Measurements from ENCODE around the gene TMEM53.
"Not testable (repeated sequence)": the region's sequence is repeated elsewhere in the genome, so short reads cannot be mapped to it uniquely, and the experiment has no call there.

GRCh38 chr1:44666719-44667118 lies 7.6 kb downstream of the TMEM53 start:
- not testable (repeated sequence) for TF ChIP-seq POLR2A, CTCF (IDR thresholded peaks at IDR 0.05)
